HL-60 (cell line): ENCODE results near the gene PSENEN.

Experiments used
- DNase-seq, 2 experiments: peaks; one replicate each; pipeline ENCODE4 v3.0.0-alpha.2; 2010 to 2020; ENCODE audit warnings: low read depth in 1 of 2, low spot score in 1 of 2
- H3K27ac ChIP-seq: fragments of 250-450 bp; sonication (Bioruptor Pico); replicated peaks from 2 replicates; pipeline ENCODE4 v1.5.1; 2020; ENCODE audit warnings: mild to moderate bottlenecking, moderate library complexity
- H3K27me3 ChIP-seq: fragments of 250-450 bp; sonication (Bioruptor Pico); 2 replicates; pipeline ENCODE4 v1.5.1; 2021; ENCODE audit warnings: mild to moderate bottlenecking, moderate library complexity; ENCODE audit not compliant: insufficient read depth, poor library complexity, severe bottlenecking
- H3K4me3 ChIP-seq: replicated peaks from 2 replicates; pipeline ENCODE4 v1.5.1; 2011; ENCODE audit warnings: mild to moderate bottlenecking, control low read depth, low read length; ENCODE audit not compliant: insufficient read depth
- CTCF ChIP-seq: IDR thresholded peaks from one replicate; pipeline ENCODE4 v1.5.1; 2011; ENCODE audit warnings: low read length, control low read depth, inconsistent platforms; ENCODE audit not compliant: insufficient read depth
- GABPA ChIP-seq: IDR thresholded peaks from 2 replicates; pipeline ENCODE4 v1.6.1; 2012; ENCODE audit warnings: low read depth
- POLR2AphosphoS5 ChIP-seq: IDR thresholded peaks from 2 replicates; pipeline ENCODE4 v1.6.1; 2012; ENCODE audit warnings: low read depth
- REST ChIP-seq: IDR thresholded peaks from 2 replicates; pipeline ENCODE4 v1.6.1; 2012; ENCODE audit warnings: low read depth; ENCODE audit not compliant: insufficient replicate concordance
- SPI1 ChIP-seq: IDR thresholded peaks from 2 replicates; pipeline ENCODE4 v1.6.1; 2012; ENCODE audit warnings: low read depth, mild to moderate bottlenecking, borderline replicate concordance

PSENEN gene

GRCh38 chr19:35783469-35784434 is 38.3 kb downstream of the PSENEN start:
- TF ChIP-seq CTCF = no peak
- no peak for TF ChIP-seq POLR2AphosphoS5
- no peak for TF ChIP-seq REST
- TF ChIP-seq GABPA = no peak
- no peaks in the 10 kb centered on the region for H3K27me3 ChIP-seq
- no peak for DNase-seq
- H3K27ac ChIP-seq = no peak overlapping the region
- no peak overlapping the region for H3K4me3 ChIP-seq

GRCh38 chr19:35784503-35785338 is 39.3 kb downstream of the PSENEN start:
- Histone ChIP-seq H3K27me3 (no peaks in the 10 kb centered on the region), H3K27ac (no peak overlapping the region), H3K4me3 (no peak overlapping the region)
- TF ChIP-seq REST = no peak
- TF ChIP-seq POLR2AphosphoS5 = no peak
- TF ChIP-seq CTCF = no peak
- no peak for TF ChIP-seq SPI1
- no peak for TF ChIP-seq GABPA
- DNase-seq = no peak

GRCh38 chr19:35785339-35785627 is 39.8 kb downstream of the PSENEN start:
- no peak overlapping the region for H3K4me3 ChIP-seq

More at GRCh38 chr19:35785339-35785627, 39.8 kb downstream of the PSENEN start:
- Histone ChIP-seq H3K27me3 (no peaks in the 10 kb centered on the region), H3K27ac (no peak overlapping the region)
- TF ChIP-seq REST = no peak
- no peak for TF ChIP-seq POLR2AphosphoS5
- no peak for TF ChIP-seq GABPA
- no peak for TF ChIP-seq SPI1
- TF ChIP-seq CTCF = no peak
- no peak for DNase-seq
